Neural cell (in vitro differentiated cells): ENCODE measurements around the gene NCK1. TPM values are rescaled to one million over a fixed set of nuclear protein-coding genes. Genes with fewer than 3 reads are reported as not detected.

Experiments used
- H2AFZ ChIP-seq: fragments of 200-600, 300-800 bp; sonication (generic), shearing (Covaris generic); 2 replicates; pipeline ENCODE4 v1.6.0; 2014; ENCODE audit warnings: low read depth, mild to moderate bottlenecking, antibody characterized with exemption, low read length, moderate library complexity
- H3F3A ChIP-seq: fragments of 200-600 bp; shearing (Covaris generic); 2 replicates; pipeline ENCODE4 v1.6.1; 2016; ENCODE audit warnings: mild to moderate bottlenecking, moderate library complexity, mixed read lengths, antibody characterized with exemption, low read length; ENCODE audit not compliant: insufficient read depth, poor library complexity, severe bottlenecking
- H3K27ac ChIP-seq: fragments of 200-600, 300-800 bp; sonication (generic), shearing (Covaris generic); 2 replicates; pipeline ENCODE4 v1.5.1; 2014; ENCODE audit warnings: mild to moderate bottlenecking, low read length, moderate library complexity
- H3K27me3 ChIP-seq: fragments of 300-800, 200-600 bp; sonication (generic), shearing (Covaris generic); 2 replicates; pipeline ENCODE4 v1.6.0; 2014; ENCODE audit warnings: mild to moderate bottlenecking, low read depth, low read length, moderate library complexity; ENCODE audit not compliant: insufficient read depth
- H3K36me3 ChIP-seq: fragments of 300-800, 200-600 bp; sonication (generic), shearing (Covaris generic); 2 replicates; pipeline ENCODE4 v1.5.1; 2014; ENCODE audit warnings: mild to moderate bottlenecking, antibody characterized with exemption, low read length, moderate library complexity; ENCODE audit not compliant: insufficient read depth
- H3K4me2 ChIP-seq: fragments of 300-800, 200-600 bp; sonication (generic), shearing (Covaris generic); 2 replicates; pipeline ENCODE4 v1.6.0; 2014; ENCODE audit warnings: mild to moderate bottlenecking, low read length
- H3K4me3 ChIP-seq: fragments of 300-800, 200-600 bp; sonication (generic), shearing (Covaris generic); 2 replicates; pipeline ENCODE4 v1.5.1; 2014; ENCODE audit warnings: mild to moderate bottlenecking, low read length, moderate library complexity
- H3K79me2 ChIP-seq: fragments of 200-600 bp; shearing (Covaris generic); replicated peaks from 2 replicates; pipeline ENCODE4 v1.6.0; 2014; ENCODE audit warnings: mild to moderate bottlenecking, low read length, moderate library complexity; ENCODE audit not compliant: insufficient read depth
- H3K9ac ChIP-seq: fragments of 300-800, 200-600 bp; sonication (generic), shearing (Covaris generic); 2 replicates; pipeline ENCODE4 v1.6.1; 2016; ENCODE audit warnings: mild to moderate bottlenecking, low read length, mixed read lengths
- H3K9me2 ChIP-seq: fragments of 200-600 bp; shearing (Covaris generic); 2 replicates; pipeline ENCODE4 v1.6.1; 2016; ENCODE audit warnings: mild to moderate bottlenecking, low read length, mixed read lengths; ENCODE audit not compliant: insufficient read depth
- H3K9me3 ChIP-seq: fragments of 200-600, 300-800 bp; sonication (generic), shearing (Covaris generic); 2 replicates; pipeline ENCODE4 v1.6.1; 2016; ENCODE audit warnings: mild to moderate bottlenecking, mixed run types, low read length, moderate library complexity, mixed read lengths
- H4K20me1 ChIP-seq: fragments of 200-600 bp; shearing (Covaris generic); 2 replicates; pipeline ENCODE4 v1.6.1; 2016; ENCODE audit warnings: mild to moderate bottlenecking, mixed run types; ENCODE audit not compliant: insufficient read depth
- EP300 ChIP-seq: fragments of 450-650 bp; conservative IDR thresholded peaks from 2 replicates; pipeline ENCODE4 v1.6.1; 2014; ENCODE audit warnings: antibody characterized with exemption, mild to moderate bottlenecking, moderate library complexity; ENCODE audit not compliant: poor library complexity, severe bottlenecking
- EZH2 ChIP-seq: fragments of 200-600, 300-800 bp; shearing (Covaris generic), sonication (generic); IDR thresholded peaks from 2 replicates; pipeline ENCODE4 v1.6.1; 2014; ENCODE audit warnings: antibody characterized with exemption, low read length, borderline replicate concordance, mild to moderate bottlenecking; ENCODE audit not compliant: insufficient read depth, poor library complexity, severe bottlenecking
- MXI1 ChIP-seq: fragments of 450-650 bp; conservative IDR thresholded peaks from 2 replicates; pipeline ENCODE4 v1.6.1; 2014; ENCODE audit warnings: antibody characterized with exemption, mild to moderate bottlenecking; ENCODE audit not compliant: poor library complexity, severe bottlenecking
- POLR2AphosphoS5 ChIP-seq: IDR thresholded peaks from 2 replicates; pipeline ENCODE4 v1.6.1; 2012
- RAD21 ChIP-seq: fragments of 450-650 bp; conservative IDR thresholded peaks from 2 replicates; pipeline ENCODE4 v1.6.1; 2014; ENCODE audit warnings: antibody characterized with exemption, mild to moderate bottlenecking, moderate library complexity
- SMC3 ChIP-seq: fragments of 450-650 bp; conservative IDR thresholded peaks from 2 replicates; pipeline ENCODE4 v1.6.1; 2014; ENCODE audit warnings: antibody characterized with exemption, mild to moderate bottlenecking, moderate library complexity; ENCODE audit not compliant: poor library complexity
- TAF1 ChIP-seq: IDR thresholded peaks from 2 replicates; pipeline ENCODE4 v1.6.1; 2012; ENCODE audit warnings: low read depth
- polyA plus RNA-seq: library from polyadenylated mRNA; depleted of rRNA; stranded (reverse); fragments of >200 nt; gene quantifications from 2 replicates; pipeline ENCODE4 v1.2.3, GENCODE V29; 2014
- TF ChIP-seq, protein P1 (sequence below): IDR thresholded peaks from 2 replicates; pipeline ENCODE4 v1.6.1; 2012; ENCODE audit warnings: borderline replicate concordance
- TF ChIP-seq, protein P2 (sequence below): fragments of 450-650 bp; IDR thresholded peaks from 2 replicates; pipeline ENCODE4 v1.5.1; 2014; ENCODE audit warnings: antibody characterized with exemption, mild to moderate bottlenecking, moderate library complexity; ENCODE audit not compliant: poor library complexity, severe bottlenecking

Gene NCK1
- polyA plus RNA-seq, 1 donor from 2014 or later, result 21.5 TPM

DNA sequence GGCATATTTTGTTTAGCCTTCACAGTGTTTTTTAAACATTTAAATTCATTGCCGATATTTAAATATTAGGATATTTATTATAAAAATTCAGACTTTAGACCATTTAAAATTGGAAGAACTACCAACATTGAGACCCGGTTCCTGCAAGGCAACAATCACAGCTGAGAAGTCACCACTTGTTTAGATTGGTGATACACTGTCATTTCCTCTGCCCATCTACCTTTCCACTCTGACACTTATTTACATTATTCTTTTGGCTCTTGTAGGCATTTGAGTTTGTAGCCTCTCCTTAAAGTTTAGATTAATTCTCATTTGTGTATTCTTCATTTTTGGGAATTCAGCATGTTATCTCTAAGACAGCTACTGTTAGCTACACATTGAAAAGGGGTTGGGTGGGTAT is 85.5 kb downstream of the NCK1 start:
- Histone ChIP-seq H4K20me1 (no peaks in the 10 kb centered on the region), H3K79me2 (no peaks in the 10 kb centered on the region), H3F3A (no peaks in the 10 kb centered on the region), H3K27me3 (no peaks in the 10 kb centered on the region), H3K36me3 (peaks cover 5% of the 10 kb centered on the region), H3K4me2 (no peak overlapping the region), H3K9ac (no peak overlapping the region), H3K9me3 (no peaks in the 10 kb centered on the region), H2AFZ (no peak overlapping the region), H3K9me2 (no peaks in the 10 kb centered on the region), H3K27ac (no peak overlapping the region), H3K4me3 (no peak overlapping the region)
- TF ChIP-seq, protein P1, sequence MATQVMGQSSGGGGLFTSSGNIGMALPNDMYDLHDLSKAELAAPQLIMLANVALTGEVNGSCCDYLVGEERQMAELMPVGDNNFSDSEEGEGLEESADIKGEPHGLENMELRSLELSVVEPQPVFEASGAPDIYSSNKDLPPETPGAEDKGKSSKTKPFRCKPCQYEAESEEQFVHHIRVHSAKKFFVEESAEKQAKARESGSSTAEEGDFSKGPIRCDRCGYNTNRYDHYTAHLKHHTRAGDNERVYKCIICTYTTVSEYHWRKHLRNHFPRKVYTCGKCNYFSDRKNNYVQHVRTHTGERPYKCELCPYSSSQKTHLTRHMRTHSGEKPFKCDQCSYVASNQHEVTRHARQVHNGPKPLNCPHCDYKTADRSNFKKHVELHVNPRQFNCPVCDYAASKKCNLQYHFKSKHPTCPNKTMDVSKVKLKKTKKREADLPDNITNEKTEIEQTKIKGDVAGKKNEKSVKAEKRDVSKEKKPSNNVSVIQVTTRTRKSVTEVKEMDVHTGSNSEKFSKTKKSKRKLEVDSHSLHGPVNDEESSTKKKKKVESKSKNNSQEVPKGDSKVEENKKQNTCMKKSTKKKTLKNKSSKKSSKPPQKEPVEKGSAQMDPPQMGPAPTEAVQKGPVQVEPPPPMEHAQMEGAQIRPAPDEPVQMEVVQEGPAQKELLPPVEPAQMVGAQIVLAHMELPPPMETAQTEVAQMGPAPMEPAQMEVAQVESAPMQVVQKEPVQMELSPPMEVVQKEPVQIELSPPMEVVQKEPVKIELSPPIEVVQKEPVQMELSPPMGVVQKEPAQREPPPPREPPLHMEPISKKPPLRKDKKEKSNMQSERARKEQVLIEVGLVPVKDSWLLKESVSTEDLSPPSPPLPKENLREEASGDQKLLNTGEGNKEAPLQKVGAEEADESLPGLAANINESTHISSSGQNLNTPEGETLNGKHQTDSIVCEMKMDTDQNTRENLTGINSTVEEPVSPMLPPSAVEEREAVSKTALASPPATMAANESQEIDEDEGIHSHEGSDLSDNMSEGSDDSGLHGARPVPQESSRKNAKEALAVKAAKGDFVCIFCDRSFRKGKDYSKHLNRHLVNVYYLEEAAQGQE, result no peak

DNA sequence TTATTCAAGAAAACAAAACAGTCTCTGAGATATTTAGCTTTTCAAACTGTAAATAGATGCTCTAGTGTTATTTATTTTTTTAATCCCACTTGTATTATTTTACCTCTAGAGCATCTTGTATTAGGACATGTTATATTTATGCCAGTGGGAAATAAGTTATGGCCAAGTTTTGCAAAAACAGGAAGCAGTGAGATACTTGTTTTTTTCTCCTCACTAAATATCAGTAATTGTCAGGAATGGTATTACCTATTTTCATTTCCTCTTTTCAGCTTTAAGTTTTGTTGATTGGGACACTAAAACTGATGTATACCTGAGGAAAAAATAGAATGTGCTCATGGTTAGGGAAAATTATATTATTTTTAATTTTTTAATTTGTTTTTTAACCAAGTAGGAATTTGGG is 87.1 kb downstream of the NCK1 start:
- Histone ChIP-seq H3K79me2 (no peaks in the 10 kb centered on the region), H3K4me3 (no peak overlapping the region), H3K9me3 (no peaks in the 10 kb centered on the region), H3K9me2 (no peaks in the 10 kb centered on the region), H2AFZ (no peak overlapping the region), H3K4me2 (no peak overlapping the region), H3F3A (no peaks in the 10 kb centered on the region), H3K36me3 (peaks cover 5% of the 10 kb centered on the region), H3K9ac (no peak overlapping the region), H3K27me3 (no peaks in the 10 kb centered on the region), H4K20me1 (no peaks in the 10 kb centered on the region), H3K27ac (no peak overlapping the region)
- no peak for TF ChIP-seq RAD21
- TF ChIP-seq, protein P1, result no peak
- TF ChIP-seq, protein P2, sequence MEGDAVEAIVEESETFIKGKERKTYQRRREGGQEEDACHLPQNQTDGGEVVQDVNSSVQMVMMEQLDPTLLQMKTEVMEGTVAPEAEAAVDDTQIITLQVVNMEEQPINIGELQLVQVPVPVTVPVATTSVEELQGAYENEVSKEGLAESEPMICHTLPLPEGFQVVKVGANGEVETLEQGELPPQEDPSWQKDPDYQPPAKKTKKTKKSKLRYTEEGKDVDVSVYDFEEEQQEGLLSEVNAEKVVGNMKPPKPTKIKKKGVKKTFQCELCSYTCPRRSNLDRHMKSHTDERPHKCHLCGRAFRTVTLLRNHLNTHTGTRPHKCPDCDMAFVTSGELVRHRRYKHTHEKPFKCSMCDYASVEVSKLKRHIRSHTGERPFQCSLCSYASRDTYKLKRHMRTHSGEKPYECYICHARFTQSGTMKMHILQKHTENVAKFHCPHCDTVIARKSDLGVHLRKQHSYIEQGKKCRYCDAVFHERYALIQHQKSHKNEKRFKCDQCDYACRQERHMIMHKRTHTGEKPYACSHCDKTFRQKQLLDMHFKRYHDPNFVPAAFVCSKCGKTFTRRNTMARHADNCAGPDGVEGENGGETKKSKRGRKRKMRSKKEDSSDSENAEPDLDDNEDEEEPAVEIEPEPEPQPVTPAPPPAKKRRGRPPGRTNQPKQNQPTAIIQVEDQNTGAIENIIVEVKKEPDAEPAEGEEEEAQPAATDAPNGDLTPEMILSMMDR, result no peak
- no peak for TF ChIP-seq EP300
- TF ChIP-seq SMC3, result no peak
- TF ChIP-seq EZH2, result no peak
- no peak for TF ChIP-seq TAF1
- TF ChIP-seq POLR2AphosphoS5, result no peak
- TF ChIP-seq MXI1, result no peak
